Measurements from ENCODE around the gene SFRP5. TPM values are rescaled to one million over a fixed set of nuclear protein-coding genes. Genes with fewer than 3 reads are reported as not detected.

Gene SFRP5
- total and polyA plus RNA-seq, 10 of the 15 experiments (the other 5 are each of a cell fraction or from before 2014, with no cell fraction given) = not detected

- Histone ChIP-seq H3K9me3 (replicated peaks; ENCODE audit: control insufficient read depth, insufficient read depth, low read length) (no peaks in the 10 kb centered on the region), H3K4me3 (no peak overlapping the region), H3K27me3 (replicated peaks in 1 of 2; ENCODE audit: control insufficient read depth in 2 of 2, insufficient read depth in 2 of 2, low read length in 1 of 2) (peaks cover 0 to 2% of the 10 kb centered on the region in 2 experiments; a peak in 1 of 4 replicates), H2AFZ (ENCODE audit: control insufficient read depth, low read depth, low read length) (no peak overlapping the region), H3K27ac (ENCODE audit: control insufficient read depth, insufficient read depth) (no peak overlapping the region), H3K9ac (ENCODE audit: control insufficient read depth, insufficient read depth, low read length) (no peak overlapping the region), H3K4me2 (ENCODE audit: control insufficient read depth, insufficient read depth) (no peak overlapping the region), H3K79me2 (ENCODE audit: control insufficient read depth, insufficient read depth, low read length) (no peaks in the 10 kb centered on the region), H3K4me1 (ENCODE audit: control insufficient read depth, insufficient read depth, low read length) (peaks cover 3% of the 10 kb centered on the region; the same call in 1 of the 2 replicates), H3K36me3 (ENCODE audit: control insufficient read depth in 2 of 2, insufficient read depth in 2 of 2, low read length in 1 of 2) (no peaks in the 10 kb centered on the region), H4K20me1 (ENCODE audit: control insufficient read depth, insufficient read depth) (no peaks in the 10 kb centered on the region)
- in situ Hi-C loops (cut with MboI) = no loop called here
- BruUV-seq (replicated peaks) = no TSS peak
- DNase-seq (ENCODE audit: low read depth, low spot score) = no peak
- no peak for ATAC-seq
- RAD21 ChIA-PET (ENCODE audit: unreplicated experiment) = no interaction called here
- CTCF ChIA-PET = interaction anchor here (1.0 to 21.5 kb wide), 3 partner anchors 10 to 41 kb away, joined by 3 to 416 read pairs (median 5); partner anchors contain the start of genes AVPI1 and MARVELD1
- intact Hi-C loops (cut with micrococcal nuclease; ENCODE audit: unreplicated experiment) = no loop called here
- 57% methylated on average over 6 of the region's 6 CpGs for WGBS (ENCODE audit: insufficient coverage, insufficient replicate concordance, low lambda C conversion rate, missing lambda C conversion rate)
- no peak for FAIRE-seq
- SMC1A ChIA-PET (ENCODE audit: uncharacterized antibody, unreplicated experiment) = no interaction called here
- POLR2A ChIA-PET = no interaction called here
- TF ChIP-seq CEBPZ (IDR thresholded peaks at IDR 0.05; ENCODE audit: low read depth, low read length) (no peak), RELA (IDR thresholded peaks at IDR 0.05; ENCODE audit: borderline replicate concordance, partially characterized antibody) (no peak), BMI1 (IDR thresholded peaks at IDR 0.05; ENCODE audit: borderline replicate concordance) (no peak), ZZZ3 (IDR thresholded peaks at IDR 0.05; ENCODE audit: control insufficient read depth, insufficient read length, low read depth) (no peak), MTA2 (IDR thresholded peaks at IDR 0.05; ENCODE audit: low read depth) (no peak), SPI1 (IDR thresholded peaks at IDR 0.05; ENCODE audit: borderline replicate concordance, insufficient read depth, low read depth, low read length) (no peak), ZBED1 (IDR thresholded peaks at IDR 0.05; ENCODE audit: borderline replicate concordance) (no peak), SIX5 (IDR thresholded peaks at IDR 0.05; ENCODE audit: low read depth, low read length, severe bottlenecking) (no peak), EED (IDR thresholded peaks at IDR 0.05; ENCODE audit: low read depth) (no peak), RFX5 (IDR thresholded peaks at IDR 0.05; ENCODE audit: low read depth, low read length) (no peak)
- TF ChIP-seq, protein P1, sequence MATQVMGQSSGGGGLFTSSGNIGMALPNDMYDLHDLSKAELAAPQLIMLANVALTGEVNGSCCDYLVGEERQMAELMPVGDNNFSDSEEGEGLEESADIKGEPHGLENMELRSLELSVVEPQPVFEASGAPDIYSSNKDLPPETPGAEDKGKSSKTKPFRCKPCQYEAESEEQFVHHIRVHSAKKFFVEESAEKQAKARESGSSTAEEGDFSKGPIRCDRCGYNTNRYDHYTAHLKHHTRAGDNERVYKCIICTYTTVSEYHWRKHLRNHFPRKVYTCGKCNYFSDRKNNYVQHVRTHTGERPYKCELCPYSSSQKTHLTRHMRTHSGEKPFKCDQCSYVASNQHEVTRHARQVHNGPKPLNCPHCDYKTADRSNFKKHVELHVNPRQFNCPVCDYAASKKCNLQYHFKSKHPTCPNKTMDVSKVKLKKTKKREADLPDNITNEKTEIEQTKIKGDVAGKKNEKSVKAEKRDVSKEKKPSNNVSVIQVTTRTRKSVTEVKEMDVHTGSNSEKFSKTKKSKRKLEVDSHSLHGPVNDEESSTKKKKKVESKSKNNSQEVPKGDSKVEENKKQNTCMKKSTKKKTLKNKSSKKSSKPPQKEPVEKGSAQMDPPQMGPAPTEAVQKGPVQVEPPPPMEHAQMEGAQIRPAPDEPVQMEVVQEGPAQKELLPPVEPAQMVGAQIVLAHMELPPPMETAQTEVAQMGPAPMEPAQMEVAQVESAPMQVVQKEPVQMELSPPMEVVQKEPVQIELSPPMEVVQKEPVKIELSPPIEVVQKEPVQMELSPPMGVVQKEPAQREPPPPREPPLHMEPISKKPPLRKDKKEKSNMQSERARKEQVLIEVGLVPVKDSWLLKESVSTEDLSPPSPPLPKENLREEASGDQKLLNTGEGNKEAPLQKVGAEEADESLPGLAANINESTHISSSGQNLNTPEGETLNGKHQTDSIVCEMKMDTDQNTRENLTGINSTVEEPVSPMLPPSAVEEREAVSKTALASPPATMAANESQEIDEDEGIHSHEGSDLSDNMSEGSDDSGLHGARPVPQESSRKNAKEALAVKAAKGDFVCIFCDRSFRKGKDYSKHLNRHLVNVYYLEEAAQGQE (IDR thresholded peaks at IDR 0.05; ENCODE audit: low read depth, low read length) = no peak
- TF ChIP-seq, protein P2, sequence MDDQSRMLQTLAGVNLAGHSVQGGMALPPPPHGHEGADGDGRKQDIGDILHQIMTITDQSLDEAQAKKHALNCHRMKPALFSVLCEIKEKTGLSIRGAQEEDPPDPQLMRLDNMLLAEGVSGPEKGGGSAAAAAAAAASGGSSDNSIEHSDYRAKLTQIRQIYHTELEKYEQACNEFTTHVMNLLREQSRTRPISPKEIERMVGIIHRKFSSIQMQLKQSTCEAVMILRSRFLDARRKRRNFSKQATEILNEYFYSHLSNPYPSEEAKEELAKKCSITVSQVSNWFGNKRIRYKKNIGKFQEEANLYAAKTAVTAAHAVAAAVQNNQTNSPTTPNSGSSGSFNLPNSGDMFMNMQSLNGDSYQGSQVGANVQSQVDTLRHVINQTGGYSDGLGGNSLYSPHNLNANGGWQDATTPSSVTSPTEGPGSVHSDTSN (IDR thresholded peaks at IDR 0.05; ENCODE audit: insufficient replicate concordance, low read depth, low read length) = no peak
- TF ChIP-seq, protein P3, sequence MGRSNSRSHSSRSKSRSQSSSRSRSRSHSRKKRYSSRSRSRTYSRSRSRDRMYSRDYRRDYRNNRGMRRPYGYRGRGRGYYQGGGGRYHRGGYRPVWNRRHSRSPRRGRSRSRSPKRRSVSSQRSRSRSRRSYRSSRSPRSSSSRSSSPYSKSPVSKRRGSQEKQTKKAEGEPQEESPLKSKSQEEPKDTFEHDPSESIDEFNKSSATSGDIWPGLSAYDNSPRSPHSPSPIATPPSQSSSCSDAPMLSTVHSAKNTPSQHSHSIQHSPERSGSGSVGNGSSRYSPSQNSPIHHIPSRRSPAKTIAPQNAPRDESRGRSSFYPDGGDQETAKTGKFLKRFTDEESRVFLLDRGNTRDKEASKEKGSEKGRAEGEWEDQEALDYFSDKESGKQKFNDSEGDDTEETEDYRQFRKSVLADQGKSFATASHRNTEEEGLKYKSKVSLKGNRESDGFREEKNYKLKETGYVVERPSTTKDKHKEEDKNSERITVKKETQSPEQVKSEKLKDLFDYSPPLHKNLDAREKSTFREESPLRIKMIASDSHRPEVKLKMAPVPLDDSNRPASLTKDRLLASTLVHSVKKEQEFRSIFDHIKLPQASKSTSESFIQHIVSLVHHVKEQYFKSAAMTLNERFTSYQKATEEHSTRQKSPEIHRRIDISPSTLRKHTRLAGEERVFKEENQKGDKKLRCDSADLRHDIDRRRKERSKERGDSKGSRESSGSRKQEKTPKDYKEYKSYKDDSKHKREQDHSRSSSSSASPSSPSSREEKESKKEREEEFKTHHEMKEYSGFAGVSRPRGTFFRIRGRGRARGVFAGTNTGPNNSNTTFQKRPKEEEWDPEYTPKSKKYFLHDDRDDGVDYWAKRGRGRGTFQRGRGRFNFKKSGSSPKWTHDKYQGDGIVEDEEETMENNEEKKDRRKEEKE (IDR thresholded peaks at IDR 0.05) = no peak
Observed at GRCh38 chr10:97718178-97718577, 53.6 kb downstream of the SFRP5 start.
